ENCODE results near the gene SGSM2.
A peak's percentile ranks its signal among the peaks of the same experiment; 100 is the strongest.

The SGSM2 gene

DNA sequence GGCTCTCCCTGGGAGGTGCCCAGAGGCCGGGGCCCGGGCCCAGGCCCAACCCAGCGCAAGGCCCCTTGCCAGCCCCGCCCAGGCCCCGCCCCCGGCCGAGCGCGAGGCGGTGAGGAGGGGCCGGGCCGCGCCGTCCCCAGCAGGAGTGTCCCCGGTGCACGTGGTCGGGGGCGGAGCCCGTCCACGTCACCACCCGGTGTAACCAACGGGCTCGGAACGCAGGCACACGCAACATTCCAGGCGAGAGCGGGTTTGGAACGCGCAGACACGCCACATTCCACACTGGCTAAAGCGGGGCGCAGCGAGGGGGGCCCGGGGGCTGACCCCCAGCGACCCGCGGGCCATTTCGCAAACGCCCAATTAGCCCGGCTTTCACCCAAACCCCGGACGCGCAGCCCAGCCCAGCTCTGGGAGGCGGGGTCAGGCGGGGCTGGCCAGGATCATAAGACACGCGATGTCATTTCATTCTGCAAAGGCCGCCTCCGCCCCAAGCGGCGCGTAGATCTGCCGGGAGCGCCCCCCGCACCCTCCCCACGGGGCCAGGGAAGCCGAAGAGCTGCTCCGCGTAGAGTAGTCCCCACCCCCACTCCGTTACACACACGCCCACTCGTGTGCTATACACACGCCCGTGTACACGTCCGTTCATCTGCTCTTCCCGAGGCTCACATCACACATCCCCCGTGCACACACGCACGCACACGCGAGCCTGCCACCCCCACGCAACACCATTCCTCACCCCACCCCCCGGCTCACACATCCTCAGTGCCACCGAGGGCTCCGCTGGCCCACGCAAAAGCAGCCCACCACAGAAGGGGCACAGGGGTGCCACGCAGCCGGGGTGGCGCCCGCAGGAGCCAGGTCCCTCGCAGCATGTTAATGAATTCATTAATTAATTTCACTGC is 62.5 kb downstream of the SGSM2 start:
- peak; percentile 76 to 90 for DNase-seq

DNA sequence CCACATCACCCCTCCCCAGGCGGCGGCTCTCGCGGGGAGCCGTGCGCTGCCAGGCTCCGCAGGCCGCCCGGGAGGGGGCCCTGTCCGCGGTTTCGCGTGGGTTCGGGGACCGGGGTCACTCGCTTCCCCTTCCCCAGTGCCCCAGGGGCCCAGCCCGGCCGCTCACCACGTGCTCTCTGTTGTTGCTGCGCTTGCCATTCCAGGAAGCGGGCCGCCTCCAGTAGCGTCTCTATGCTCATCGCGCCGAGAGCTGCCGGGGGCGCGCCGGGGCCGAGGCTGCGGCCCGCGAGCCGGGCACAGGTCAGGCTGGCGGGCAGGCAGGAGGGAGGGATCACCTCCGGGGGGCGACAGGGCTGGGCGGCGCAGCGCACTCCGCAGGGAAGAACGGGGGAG is 63.2 kb downstream of the SGSM2 start:
- no peak for DNase-seq

DNA sequence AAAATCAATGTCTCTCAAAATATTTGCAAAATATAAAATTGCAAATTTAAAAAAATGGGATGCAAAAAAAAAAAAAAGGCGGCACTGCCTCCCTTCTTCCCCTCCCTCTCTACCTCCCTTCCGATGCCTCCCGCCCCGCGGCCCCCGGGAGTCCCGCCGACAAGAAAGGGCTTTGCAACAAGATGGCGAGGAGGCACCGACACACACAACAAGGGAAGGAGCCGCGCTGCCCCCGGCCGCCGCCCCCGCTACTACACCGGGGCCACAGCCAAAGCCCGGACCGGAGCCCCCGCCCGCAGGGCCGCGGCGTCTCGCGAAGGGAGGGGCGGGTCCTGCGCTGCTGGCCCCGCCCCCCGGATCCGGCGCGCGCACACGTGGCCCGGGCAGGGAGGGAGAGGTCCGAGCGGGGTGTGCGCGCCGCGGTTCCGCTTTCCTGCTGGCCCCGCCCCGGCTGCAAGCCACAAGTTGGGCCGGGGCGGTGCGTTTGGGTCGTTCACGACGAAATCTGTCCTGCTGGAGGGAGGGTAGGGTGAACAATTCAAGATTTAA is 63.6 kb downstream of the SGSM2 start, which contains the start of gene MNT:
TSS of gene MNT (minus strand) at position 184 of the 549 bp plus-strand sequence. CDS start 348 bp downstream, outside the sequence.
- peak; percentile 86 to 93 for DNase-seq

- DNase-seq, result peak; percentile 96 to 98
These were observed 64.3 kb downstream of the SGSM2 start for GRCh38 chr17:2401426-2402221.

GRCh38 chr17:2402544-2402943 is 65.2 kb downstream of the SGSM2 start:
- DNase-seq, result no peak

DNA sequence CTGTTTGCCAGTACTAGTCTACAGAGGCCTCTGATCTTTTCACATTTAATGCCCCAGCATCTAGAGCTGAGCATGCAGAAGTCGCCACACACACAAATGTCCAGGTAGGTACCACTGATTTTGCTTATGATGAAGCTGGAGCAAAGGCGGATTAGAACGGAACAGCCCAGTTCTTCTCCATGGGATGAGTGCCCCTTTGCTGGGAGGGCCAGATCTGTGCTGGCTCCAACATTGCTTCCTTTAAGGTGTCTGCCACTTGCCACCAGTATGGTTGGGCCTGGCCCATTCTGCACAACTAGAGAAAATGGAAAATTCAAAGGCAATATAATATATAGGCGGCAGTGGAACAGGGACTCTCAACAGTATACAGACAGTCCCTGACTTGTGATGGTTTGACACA is 65.7 kb downstream of the SGSM2 start:
- no peak for DNase-seq

DNA sequence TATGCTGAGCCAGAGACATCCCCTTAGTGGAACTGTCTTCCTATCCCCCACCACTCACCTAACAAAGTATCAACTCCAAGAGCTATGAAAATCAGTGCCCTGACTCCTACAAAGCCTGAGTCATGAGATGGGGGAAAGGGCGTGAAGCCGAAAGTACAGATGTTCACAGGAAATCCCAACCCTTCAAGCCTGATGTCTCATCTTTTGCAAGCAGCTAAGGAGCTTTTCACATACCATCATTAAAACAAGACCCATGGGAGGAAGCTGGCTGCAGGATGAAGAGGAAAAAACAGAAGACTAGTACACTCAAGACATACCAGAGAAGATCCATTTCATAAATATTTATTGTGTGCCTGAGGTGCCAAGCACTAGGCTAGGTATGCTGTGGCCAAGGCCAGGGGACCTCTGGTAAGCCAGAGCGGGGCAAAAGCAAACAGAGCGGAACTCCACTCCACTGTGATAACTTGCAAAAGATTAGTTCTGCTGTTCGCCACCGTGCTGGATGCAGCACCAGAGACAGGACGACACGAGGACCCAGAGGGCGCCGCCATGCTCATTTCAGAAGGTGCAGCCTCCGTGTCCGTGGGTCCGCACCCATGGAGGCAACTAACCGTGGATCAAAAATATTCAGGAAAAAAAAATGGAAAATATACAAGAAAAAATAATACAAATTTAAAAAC is 68.1 kb downstream of the SGSM2 start:
- peak in 1 of 2 experiments; percentile 23 for DNase-seq

- DNase-seq, result no peak
These were observed 69.1 kb downstream of the SGSM2 start for GRCh38 chr17:2406271-2406902.

DNA sequence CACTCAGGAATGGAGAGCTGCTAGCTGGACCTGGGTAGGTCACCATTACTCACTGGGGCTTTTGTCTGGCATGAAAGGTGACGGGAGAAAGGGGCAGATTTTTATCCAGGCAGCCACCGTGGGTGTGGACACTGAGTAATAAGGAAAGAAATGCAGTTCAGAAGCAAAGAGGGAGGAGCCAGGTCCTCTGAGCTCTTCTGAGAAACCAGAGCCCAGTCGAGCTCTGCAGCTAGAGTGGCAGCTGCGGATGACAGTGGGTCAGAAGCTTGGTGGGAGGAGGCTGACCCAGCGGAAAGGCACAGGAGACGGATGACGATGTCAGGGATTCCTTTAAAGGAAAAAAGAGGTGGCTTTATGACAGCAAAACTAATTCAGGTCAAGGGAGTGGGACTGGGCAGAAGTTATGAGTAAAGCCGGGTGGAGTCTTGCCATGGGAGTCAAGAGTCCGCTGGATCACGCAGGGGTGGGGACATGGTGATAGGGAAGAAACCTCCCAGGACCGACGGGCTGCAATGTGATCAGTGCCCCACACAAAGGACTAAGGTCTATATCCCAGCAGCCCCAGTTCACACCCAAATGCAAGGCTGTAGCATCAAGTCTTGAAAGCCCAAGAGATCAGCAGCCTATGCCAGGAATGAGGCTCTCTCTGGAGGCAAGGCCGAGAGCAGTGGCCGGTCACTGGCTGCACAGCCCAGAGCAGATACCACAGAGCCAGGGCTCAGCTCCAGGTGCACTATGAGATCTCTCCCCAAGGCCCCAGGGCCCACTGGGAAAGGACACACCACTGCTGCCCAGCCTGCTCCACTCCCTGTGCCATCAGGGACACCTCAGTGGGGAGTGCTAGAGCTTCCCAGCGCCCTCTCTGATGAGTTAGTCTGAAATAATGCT is 69.8 kb downstream of the SGSM2 start:
- peak; percentile 66 to 78 for DNase-seq

DNA sequence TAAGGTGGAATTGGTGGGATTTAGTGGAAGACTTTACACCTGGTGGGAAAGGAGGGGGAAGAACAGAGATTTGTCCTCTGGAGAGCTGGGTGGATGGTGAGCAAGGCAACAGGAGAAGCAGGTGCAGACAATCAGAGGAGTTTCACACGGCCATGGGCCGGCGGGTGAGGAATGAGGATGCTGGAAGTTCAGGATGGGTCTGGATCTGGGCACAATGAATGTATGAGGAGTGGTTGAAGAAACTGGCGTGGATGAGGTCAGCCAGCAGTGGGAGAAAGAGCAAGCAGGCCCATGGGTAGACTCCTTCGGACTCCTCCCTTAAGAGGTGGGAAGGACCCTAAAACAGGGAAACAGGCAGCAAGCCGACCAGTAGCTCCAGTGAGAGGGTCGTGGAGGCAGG is 73.7 kb downstream of the SGSM2 start:
- DNase-seq, result no peak

GRCh38 chr17:2412561-2413021 is 75.3 kb downstream of the SGSM2 start:
- DNase-seq, result no peak

DNA sequence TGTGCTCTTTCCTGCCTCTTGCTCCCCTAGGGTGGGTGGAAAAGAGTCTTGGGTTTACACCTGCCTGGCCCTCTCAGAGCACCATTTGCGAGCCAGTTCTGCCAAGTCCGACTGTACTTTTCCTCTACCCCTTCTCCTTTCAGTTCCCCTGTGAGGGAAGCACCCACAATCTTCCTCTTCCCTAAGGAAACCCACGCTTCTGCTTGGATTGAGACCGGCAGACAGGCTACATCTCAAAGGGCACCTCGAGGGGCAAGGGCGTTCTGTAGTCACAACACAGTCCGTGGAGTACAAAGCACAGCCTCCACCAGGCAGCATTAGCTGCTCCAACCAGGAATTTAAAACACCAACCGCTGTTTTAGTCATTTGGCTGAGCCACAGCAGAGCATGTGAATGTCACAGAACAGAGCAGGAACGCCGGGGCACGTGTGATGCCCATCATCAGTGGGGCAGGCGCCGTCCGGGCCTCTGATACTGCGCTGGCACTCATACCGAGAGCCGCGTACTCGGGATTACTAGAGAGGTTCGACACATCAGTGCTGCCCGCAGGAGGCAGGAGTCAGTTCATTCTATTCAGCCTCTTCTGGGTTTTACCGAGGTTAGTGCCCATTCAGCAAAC is 77.3 kb downstream of the SGSM2 start:
- no peak for DNase-seq

- DNase-seq, result no peak
These were observed 77.8 kb downstream of the SGSM2 start for GRCh38 chr17:2415081-2415480.

- DNase-seq, result peak; percentile 40 to 75
These were observed 78.9 kb downstream of the SGSM2 start for GRCh38 chr17:2416010-2416734.

DNA sequence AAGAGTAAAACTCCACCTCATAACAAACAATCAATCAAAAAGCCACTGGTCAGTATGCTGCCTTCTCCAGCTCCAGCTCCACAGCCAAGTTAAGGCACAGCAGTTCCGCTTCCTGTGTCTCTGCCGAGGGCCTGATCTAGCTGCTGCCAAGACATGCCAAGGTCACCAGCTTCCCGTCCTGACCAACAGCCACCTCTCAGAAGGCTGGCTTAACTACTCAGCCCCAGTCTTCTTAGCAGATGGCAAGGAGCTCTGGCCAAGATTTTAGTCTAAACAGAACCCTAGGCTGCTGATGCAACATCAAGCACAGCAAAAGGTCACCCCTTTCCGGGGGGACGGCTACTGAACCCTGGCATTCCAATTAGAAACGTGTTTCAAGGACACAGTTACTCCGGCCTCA is 81.3 kb downstream of the SGSM2 start:
- no peak for DNase-seq

DNA sequence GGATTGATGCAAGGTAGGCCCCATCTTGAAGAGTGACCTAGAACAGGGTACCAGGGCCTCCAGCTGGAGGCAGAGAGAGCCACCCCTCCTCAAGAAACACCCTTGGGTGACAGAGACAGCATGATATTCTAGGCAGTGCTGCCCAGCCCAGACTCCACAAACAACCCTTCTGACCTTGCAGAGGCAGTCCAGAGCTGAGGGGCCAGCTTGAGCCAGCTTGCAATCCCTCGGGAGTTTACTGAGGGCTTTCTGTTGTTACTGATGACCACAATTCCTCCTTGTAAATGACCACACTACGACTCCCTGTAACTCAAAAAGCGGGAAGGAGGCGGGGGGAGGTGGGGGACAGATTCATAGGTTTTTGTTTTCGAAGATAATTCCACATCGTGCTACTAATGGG is 82.2 kb downstream of the SGSM2 start:
- DNase-seq, result no peak

GRCh38 chr17:2420176-2420575 is 82.9 kb downstream of the SGSM2 start:
- DNase-seq, result no peak

DNA sequence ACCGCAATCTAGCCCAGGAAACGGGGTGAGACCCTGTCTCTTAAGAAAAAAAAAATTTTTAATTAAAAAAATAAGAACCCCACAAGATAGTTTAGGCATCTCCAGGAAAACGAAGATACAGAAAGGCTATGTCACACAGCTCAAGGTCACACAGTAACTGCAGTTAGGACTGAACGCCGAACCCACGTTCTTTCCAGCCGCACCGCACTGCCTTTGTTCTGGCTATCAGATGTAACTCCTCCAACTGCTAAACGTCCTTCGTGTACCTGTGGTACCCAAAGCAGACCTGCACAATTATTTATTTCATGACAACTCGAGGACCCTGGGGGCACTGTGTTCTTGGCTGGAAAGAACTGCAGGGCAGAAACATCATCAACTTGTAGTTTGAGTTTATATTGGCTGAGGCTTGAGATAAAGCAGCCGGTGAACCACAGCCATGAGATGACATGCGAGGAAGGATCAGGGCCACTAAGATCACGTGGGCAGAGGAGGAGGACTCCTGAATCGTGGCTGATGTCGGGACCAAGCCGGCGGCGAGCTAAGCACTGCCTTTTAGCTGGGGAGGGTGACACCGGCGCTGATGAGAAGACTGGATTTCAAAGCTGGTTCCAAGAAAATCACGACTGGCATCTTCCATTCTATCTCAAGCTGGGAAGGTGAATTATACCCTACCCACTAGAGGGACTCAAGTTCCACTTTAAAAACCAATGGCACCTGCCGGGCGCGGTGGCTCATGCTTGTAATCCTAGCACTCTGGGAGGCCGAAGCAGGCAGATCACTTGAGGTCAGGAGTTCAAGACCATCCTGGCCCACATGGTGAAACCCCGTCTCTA is 84.2 kb downstream of the SGSM2 start:
- no peak for DNase-seq

GRCh38 chr17:2423271-2423670 is 86.0 kb downstream of the SGSM2 start:
- no peak for DNase-seq

All from SW 1271 (cell line).